GM18868 (cell line): ENCODE measurements around the gene BCAS3.

ENCODE experiments used
- ATAC-seq: cut with Tn5 transposase; IDR thresholded peaks from one replicate; pipeline ENCODE4 v1.9.1; 2021; ENCODE audit warnings: mild to moderate bottlenecking, moderate library complexity; ENCODE audit not compliant: unreplicated experiment

Gene BCAS3

DNA sequence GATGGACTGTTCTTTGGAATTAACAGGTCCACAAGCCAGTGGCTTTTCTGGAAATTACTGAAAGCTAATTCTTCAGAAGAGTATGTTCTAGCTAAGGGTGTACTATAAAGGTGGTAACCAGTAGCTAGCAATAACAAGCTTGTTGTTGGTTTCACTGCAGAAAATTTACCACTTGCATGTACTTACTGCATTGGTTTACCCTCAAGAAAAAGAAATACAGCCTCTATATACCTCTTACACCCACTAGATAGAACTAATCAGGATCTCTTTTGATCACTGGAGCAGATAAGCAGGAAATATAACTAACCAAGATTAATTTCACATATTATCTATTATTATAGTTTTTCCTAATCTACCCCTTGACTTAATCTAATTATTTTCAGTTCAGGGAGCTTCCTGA is 537.1 kb downstream of the BCAS3 start:
- no peak for ATAC-seq

DNA sequence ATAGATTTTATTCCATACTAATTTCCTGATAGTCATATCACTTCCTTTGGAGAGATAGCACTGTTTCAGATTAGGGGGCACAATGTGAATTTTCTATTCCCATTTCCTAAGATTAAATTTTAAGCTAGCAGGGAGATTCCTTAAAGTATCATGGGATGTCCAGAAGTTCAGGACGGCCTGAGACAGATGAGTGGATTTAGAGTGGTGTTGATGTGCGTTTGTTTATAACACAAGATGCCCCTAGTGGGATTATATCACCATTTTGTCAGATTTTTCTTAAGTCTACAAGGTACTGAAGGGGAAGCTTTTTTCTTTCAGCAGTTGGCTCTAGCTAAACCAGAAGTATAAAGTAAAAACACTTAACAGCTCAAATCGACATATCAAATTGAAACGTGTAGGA is 538.4 kb downstream of the BCAS3 start:
- ATAC-seq = no peak

DNA sequence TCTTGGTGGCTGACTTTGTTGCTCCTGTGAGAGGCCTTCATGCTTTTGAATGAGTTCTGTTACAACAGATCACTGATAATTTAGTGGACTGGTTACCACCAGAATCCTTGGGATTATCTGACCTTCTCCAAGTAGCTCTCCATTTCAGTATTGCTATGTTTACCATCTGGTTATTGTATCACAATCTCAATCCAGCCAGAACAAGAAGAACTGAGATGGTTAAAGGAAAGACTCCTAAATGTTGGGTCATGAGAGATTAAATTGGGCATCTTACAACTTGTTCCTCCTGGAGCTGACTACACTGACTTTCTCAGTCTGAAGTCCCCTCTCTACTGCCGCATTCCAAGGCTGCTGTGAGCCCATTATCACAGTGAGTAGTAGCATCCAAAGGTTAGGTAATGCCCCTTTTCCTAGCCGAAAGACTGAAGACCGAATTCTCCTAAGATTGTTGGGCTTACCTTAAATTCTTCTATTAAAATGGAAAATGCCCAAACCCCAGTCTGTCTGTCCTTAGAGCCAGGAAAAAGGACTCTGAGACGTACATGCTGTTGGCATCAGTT is 540.3 kb downstream of the BCAS3 start:
- ATAC-seq = no peak

- no peak for ATAC-seq
These were observed 540.8 kb downstream of the BCAS3 start for GRCh38 chr17:61218438-61218837.

- no peak for ATAC-seq
These were observed 541.8 kb downstream of the BCAS3 start for GRCh38 chr17:61219460-61219859.

DNA sequence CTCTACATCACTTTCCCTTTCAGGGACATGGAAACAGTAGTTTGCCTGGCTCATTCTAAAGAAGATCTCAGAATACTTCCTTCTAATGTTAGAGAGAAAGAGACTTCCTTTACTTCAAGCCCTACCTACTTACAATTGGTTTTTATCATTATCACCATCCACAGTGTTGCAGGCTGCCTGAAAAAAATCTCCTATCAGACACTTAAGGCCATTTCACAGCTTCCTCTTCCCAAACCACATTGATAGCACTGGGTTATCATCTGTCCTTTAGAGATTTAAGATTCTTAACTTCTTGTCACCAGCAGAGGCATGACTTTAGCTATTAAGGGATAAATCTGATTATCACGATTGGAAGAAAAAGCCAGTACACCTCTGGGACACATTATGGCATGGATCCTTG is 543.5 kb downstream of the BCAS3 start:
- ATAC-seq = no peak

GRCh38 chr17:61221597-61222471 is 544.2 kb downstream of the BCAS3 start:
- no peak for ATAC-seq

GRCh38 chr17:61223725-61224124 is 546.1 kb downstream of the BCAS3 start:
- no peak for ATAC-seq

DNA sequence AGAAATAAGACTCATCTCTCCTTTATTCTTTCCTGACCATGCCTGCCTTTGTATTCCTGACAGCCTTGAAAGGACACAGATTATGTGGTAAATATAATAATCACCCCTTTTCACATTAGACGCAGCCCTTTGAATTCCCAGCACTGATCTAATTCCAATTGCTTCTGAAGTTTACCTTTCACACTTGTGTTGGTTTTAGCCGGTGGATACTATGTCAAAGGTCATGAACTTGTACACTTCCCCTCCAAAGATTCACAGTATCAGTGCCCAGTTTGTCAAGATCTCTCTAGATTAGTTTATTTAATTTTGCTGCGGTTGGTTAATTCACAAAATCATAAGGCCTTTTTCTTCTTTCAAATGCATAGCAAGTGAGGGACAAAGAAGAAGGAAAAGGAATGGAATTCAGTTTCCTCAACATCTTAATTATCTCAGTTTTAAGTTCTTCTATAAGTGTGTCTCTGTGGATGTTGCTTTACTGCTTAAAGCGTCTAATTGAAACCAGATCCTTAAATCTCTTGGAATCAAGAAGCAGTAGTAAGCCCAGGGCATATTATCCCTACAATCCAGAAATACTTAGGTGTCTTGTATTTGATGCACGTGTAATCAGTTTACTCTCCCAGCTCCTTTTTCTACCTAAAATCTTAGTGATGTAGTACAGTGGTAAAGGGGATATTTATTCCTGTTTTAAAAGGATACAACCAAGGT is 547.7 kb downstream of the BCAS3 start:
- no peak for ATAC-seq

DNA sequence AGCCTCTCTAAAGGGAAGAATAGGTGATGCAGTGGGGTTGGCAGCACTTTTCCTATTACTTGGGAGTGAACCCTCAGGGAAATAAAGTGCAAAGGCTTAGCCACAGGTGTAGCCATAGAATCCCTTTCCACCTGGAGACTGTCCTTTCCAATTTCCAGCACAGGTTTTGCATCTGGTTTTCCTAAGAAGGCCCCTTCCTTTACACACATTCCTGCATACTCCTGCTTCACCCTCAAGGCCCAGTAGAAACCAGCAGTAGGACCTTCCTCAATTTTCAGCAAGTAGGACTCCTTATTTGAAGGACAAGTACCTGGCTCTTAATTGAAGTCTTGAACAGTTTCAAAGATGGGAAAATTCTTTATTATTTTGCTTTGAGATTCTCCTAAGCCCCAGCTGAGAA is 550.2 kb downstream of the BCAS3 start:
- no peak for ATAC-seq

- no peak for ATAC-seq
These were observed 552.8 kb downstream of the BCAS3 start for GRCh38 chr17:61230461-61230860.

DNA sequence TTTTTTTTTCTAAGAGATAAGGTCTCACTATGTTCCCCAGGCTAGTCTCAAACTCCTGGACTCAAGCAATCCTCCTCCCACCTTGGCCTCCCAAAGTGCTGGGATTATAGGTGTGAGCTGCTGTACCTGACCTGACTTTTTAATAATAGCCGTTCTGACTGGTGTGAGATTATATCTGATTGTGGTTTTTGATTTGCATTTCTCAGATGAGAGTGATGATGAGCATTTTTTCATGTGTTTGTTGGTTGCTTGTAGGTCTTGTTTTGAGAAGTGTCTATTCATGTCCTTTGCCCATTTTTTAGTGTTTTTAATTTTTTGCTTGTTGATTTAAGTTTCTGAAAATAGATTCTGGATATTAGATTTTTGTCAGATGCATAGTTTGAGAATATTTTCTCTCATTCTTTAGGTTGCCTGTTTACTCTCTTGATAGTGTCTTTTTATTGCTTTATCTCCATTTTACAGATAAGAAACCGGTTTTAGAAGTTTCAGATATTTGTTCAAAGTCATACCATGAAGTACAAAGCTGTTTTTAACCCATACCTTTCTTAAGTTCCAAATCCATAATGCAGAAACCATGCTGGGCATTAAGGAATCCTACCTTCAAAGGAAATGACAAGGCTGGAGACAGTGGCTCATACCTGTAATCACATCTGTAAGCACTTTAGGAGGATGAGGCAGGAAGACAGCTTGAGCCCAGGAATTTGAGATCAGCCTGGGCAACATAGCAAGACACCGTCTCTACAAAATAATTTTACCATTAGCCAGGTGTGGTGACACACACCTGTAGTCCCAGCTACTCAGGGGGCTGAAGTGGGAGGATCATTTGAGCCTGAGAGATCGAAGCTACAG is 553.5 kb downstream of the BCAS3 start:
- ATAC-seq = no peak

- no peak for ATAC-seq
These were observed 555.2 kb downstream of the BCAS3 start for GRCh38 chr17:61232871-61233270.

DNA sequence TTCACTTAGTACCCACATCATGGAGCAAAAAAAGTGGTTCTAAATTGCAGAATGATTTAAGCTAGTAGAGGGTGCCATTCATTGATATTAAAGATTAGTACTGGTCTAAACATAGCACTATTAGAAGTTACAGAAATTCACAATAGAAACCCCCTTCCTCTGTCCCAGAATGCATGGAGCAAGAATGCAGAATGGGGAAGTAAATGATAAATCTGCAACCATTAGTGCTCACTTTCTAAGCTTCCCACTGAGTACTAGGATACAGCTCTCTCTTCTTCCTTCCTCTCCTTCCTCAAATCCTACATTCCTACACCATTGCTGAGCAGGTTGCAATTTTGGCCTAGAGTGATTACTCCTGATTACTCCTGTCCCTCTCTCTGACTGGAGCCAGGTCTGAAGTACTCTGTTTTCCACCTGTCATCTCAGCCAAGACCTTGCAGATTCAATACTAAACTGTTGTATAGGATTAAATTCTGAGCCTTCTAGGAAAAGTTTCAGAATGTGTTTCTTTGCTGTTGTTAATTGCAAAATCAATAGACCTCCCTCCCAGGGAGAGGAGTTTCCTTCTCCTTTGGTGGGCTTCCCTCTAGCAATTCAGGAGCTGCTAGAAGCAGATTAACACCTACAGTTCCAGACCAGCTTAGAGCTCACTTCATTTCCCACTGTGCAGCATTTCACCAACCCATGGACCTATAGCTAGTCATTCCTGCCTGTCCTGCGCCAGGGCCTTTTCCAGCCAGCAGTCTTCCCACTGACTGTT is 556.5 kb downstream of the BCAS3 start:
- ATAC-seq = no peak

- ATAC-seq = no peak
These were observed 557.6 kb downstream of the BCAS3 start for GRCh38 chr17:61235001-61235826.

GRCh38 chr17:61235827-61236197 is 558.2 kb downstream of the BCAS3 start:
- no peak for ATAC-seq

DNA sequence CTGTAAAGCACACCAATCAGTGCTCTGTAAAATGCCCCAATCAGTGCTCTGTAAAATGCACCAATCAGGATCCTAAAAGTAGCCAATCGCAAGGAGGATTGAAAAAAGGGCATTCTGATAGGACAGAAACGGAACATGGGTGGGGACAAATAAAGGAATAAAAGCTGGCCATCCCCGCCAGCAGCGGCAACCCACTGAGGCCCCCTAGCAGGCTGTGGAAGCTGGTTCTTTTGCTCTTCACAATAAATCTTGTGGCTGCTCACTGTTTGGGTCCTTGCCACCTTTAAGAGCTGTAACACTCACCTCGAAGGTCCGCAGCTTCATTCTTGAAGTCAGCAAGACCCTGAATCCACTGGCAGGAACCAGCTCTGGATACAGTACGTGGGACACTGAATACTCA is 559.6 kb downstream of the BCAS3 start:
- ATAC-seq = no peak

- ATAC-seq = no peak
These were observed 560.8 kb downstream of the BCAS3 start for GRCh38 chr17:61238455-61238933.

- ATAC-seq = no peak
These were observed 561.7 kb downstream of the BCAS3 start for GRCh38 chr17:61239327-61239726.
